Gastrocnemius medialis (tissue), 4 donors: ENCODE results near the gene SART3. TPM values are rescaled to one million over a fixed set of nuclear protein-coding genes. Genes with fewer than 3 reads are reported as not detected.

Experiments used
- ATAC-seq, 2 donors: fragments of 150-250 bp; one replicate each; pipeline ENCODE4 v1.9.1; 2016
- DNase-seq, 2 donors: peaks; one replicate each; pipeline ENCODE4 v3.0.0-alpha.2; 2019
- H3K27ac ChIP-seq, 4 donors: fragments of 200-600 bp; sonication (generic); 1 replicate in 1 of 4; 2 replicates in 3 of 4; pipeline ENCODE4 v1.5.1; 2016 to 2018; ENCODE audit warnings: mild to moderate bottlenecking in 2 of 4, moderate library complexity in 1 of 4
- H3K27me3 ChIP-seq, 3 donors: fragments of 200-600 bp; sonication (generic) in 2 of 3; 1 replicate in 1 of 3; 2 replicates in 2 of 3; pipeline versions ENCODE4 v1.5.1 to v1.6.0; 2016 to 2019; ENCODE audit warnings: mild to moderate bottlenecking in 1 of 3, moderate library complexity in 1 of 3
- H3K36me3 ChIP-seq, 2 donors: fragments of 200-600 bp; sonication (generic) in 1 of 2; one replicate each; pipeline ENCODE4 v1.5.1; 2017 to 2018
- H3K4me1 ChIP-seq, 2 donors: fragments of 200-600 bp; sonication (generic) in 1 of 2; one replicate each; pipeline ENCODE4 v1.5.1; 2016 to 2017; ENCODE audit warnings: mild to moderate bottlenecking in 2 of 2
- H3K4me3 ChIP-seq, 4 donors: fragments of 200-600 bp; sonication (generic) in 3 of 4; 1 replicate in 1 of 4; 2 replicates in 3 of 4; pipeline ENCODE4 v1.5.1; 2016 to 2019; ENCODE audit warnings: mild to moderate bottlenecking in 2 of 4
- H3K9me3 ChIP-seq, 3 donors: fragments of 200-600 bp; sonication (generic) in 2 of 3; 1 replicate in 1 of 3; 2 replicates in 2 of 3; pipeline ENCODE4 v1.5.1; 2016 to 2019
- POLR2A ChIP-seq, 2 donors: fragments of 450-650 bp; IDR thresholded peaks; one replicate each; pipeline ENCODE4 v1.6.1; 2017; ENCODE audit warnings: antibody characterized with exemption in 2 of 2, mild to moderate bottlenecking in 2 of 2, moderate library complexity in 2 of 2
- in situ Hi-C, 4 donors: fragments of 200-750 bp; cut with MboI; loops; one replicate each; pipeline versions ENCODE4 v1.15.0 to v1.8.0; 2017; ENCODE audit warnings: low sequenced_read_pairs in 4 of 4
- intact Hi-C: fragments of 100-400 bp; cut with DNase I; formaldehyde crosslinking; loops from one replicate; pipeline ENCODE4 v1.15.1; 2023; ENCODE audit warnings: low total_unique reads
- total RNA-seq, 4 donors: library from RNA; depleted of rRNA; stranded (reverse); fragments of >200 nt; gene quantifications; one replicate each; pipeline versions ENCODE4 v1.1.0 to v1.2.3, GENCODE V29; 2016
- TF ChIP-seq, protein P1 (sequence below), 5 experiments: fragments of 450-650 bp in 3 of 5; fragments of 200-600 bp in 2 of 5; sonication (generic) in 2 of 5; IDR thresholded peaks in 4 of 5; conservative IDR thresholded peaks in 1 of 5; 1 replicate in 4 of 5; 2 replicates in 1 of 5; pipeline ENCODE4 v1.5.1; 2016 to 2019; ENCODE audit warnings: antibody characterized with exemption in 5 of 5, mild to moderate bottlenecking in 3 of 5, moderate library complexity in 3 of 5

SART3 gene
- total RNA-seq, 4 donors from 2014 or later, result 38.1 to 52.6 (median 51.3) TPM

DNA sequence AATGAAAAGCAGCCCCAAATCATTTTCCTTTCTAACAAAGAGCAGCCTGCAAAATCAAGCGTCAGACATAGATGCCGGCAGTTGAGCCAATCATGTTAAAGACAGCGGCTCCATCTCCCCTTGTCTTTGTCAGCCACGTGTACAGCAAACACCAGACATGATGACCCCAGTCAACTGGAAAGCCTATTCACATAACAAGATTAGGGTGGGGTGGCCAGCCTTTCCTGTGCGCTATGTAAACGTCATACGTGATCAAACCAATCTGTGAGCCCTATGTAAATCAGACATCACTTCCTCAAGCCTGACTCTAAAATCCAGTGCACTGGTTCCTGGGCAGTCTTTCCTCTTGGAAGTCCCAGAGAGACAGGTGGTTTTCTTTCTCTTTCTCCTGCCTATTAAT lies 55.8 kb downstream of the SART3 start:
- Histone ChIP-seq H3K27me3 (no peaks in the 10 kb centered on the region), H3K9me3 (no peaks in the 10 kb centered on the region), H3K4me1 (no peaks in the 10 kb centered on the region), H3K27ac (no peak overlapping the region), H3K36me3 (no peaks in the 10 kb centered on the region), H3K4me3 (no peak overlapping the region)
- DNase-seq, result no peak
- TF ChIP-seq, protein P1, sequence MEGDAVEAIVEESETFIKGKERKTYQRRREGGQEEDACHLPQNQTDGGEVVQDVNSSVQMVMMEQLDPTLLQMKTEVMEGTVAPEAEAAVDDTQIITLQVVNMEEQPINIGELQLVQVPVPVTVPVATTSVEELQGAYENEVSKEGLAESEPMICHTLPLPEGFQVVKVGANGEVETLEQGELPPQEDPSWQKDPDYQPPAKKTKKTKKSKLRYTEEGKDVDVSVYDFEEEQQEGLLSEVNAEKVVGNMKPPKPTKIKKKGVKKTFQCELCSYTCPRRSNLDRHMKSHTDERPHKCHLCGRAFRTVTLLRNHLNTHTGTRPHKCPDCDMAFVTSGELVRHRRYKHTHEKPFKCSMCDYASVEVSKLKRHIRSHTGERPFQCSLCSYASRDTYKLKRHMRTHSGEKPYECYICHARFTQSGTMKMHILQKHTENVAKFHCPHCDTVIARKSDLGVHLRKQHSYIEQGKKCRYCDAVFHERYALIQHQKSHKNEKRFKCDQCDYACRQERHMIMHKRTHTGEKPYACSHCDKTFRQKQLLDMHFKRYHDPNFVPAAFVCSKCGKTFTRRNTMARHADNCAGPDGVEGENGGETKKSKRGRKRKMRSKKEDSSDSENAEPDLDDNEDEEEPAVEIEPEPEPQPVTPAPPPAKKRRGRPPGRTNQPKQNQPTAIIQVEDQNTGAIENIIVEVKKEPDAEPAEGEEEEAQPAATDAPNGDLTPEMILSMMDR (IDR thresholded peaks at IDR 0.05 in 4 of 5, conservative IDR thresholded peaks at IDR 0.05 in 1 of 5), result no peak
- no peak for TF ChIP-seq POLR2A (IDR thresholded peaks at IDR 0.05)
- intact Hi-C loops (no loop called here), in situ Hi-C loops (loop anchor here in 1 of 4 donors (25.0 kb wide), 1 partner anchor 818 kb away; the partner anchor contains the start of gene PWP1)
- ATAC-seq, result no peak

GRCh38 chr12:108502922-108503321 lies 58.1 kb downstream of the SART3 start:
- no peak for DNase-seq
- Histone ChIP-seq H3K4me1 (no peaks in the 10 kb centered on the region), H3K4me3 (no peak overlapping the region), H3K27ac (no peak overlapping the region), H3K36me3 (no peaks in the 10 kb centered on the region), H3K9me3 (no peaks in the 10 kb centered on the region), H3K27me3 (no peaks in the 10 kb centered on the region)
- in situ Hi-C loops, result loop anchor here in 1 of 4 donors (25.0 kb wide), 1 partner anchor 816 kb away; the partner anchor contains the start of gene PWP1
- intact Hi-C loops, result no loop called here
- TF ChIP-seq, protein P1 (IDR thresholded peaks at IDR 0.05 in 4 of 5, conservative IDR thresholded peaks at IDR 0.05 in 1 of 5), result no peak
- no peak for TF ChIP-seq POLR2A (IDR thresholded peaks at IDR 0.05)
- no peak for ATAC-seq

DNA sequence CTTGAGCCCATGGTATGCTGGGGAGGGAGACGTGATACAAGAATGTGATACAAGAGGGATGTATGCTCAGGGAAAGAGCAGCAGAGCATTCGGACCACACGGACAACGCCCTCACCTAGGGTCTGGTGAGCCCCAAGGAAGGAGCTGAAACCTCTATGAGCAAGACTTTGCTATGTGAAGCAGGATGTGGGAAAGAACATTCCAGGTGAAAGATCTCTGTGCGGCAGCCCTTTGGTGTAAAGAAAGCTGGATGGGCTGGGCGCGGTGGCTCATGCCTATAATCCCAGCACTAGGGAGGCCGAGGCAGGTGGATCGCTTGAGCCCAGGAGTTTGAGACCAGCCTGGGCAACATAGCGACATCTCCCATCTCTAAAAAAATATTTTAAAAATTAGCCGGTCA lies 62.8 kb downstream of the SART3 start:
- Histone ChIP-seq H3K36me3 (no peaks in the 10 kb centered on the region), H3K4me3 (no peak overlapping the region), H3K4me1 (no peaks in the 10 kb centered on the region), H3K27ac (no peak overlapping the region), H3K27me3 (peaks cover 0 to 4% (median 0%) of the 10 kb centered on the region in 3 donors), H3K9me3 (no peaks in the 10 kb centered on the region)
- intact Hi-C loops (no loop called here), in situ Hi-C loops (no loop called here)
- DNase-seq, result no peak
- no peak for ATAC-seq
- TF ChIP-seq POLR2A (IDR thresholded peaks at IDR 0.05), result no peak
- TF ChIP-seq, protein P1 (IDR thresholded peaks at IDR 0.05 in 4 of 5, conservative IDR thresholded peaks at IDR 0.05 in 1 of 5), result no peak

- Histone ChIP-seq H3K4me3 (no peak overlapping the region), H3K9me3 (no peaks in the 10 kb centered on the region), H3K27ac (no peak overlapping the region), H3K36me3 (no peaks in the 10 kb centered on the region), H3K27me3 (peaks cover 0 to 4% (median 0%) of the 10 kb centered on the region in 3 donors), H3K4me1 (no peaks in the 10 kb centered on the region)
- no peak for DNase-seq
- TF ChIP-seq, protein P1 (IDR thresholded peaks at IDR 0.05 in 4 of 5, conservative IDR thresholded peaks at IDR 0.05 in 1 of 5), result no peak
- TF ChIP-seq POLR2A (IDR thresholded peaks at IDR 0.05), result no peak
- intact Hi-C loops (no loop called here), in situ Hi-C loops (no loop called here)
- ATAC-seq, result no peak
These were observed 65.0 kb downstream of the SART3 start for GRCh38 chr12:108495823-108496579.
